WERI-Rb-1 (cell line): ENCODE data around the gene CDKAL1.

Source experiments
- DNase-seq: peaks from one replicate; pipeline ENCODE4 v3.0.0-alpha.2; 2020
- H3K27ac ChIP-seq: fragments of 250-450 bp; sonication (Bioruptor Pico); 2 replicates; pipeline ENCODE4 v1.5.1; 2020; ENCODE audit warnings: mild to moderate bottlenecking, moderate library complexity
- H3K27me3 ChIP-seq: fragments of 250-450 bp; sonication (Bioruptor Pico); 2 replicates; pipeline ENCODE4 v1.5.1; 2021; ENCODE audit warnings: mild to moderate bottlenecking, low read depth, moderate library complexity; ENCODE audit not compliant: insufficient read depth, severe bottlenecking
- H3K36me3 ChIP-seq: fragments of 250-450 bp; sonication (Bioruptor Pico); 2 replicates; pipeline ENCODE4 v1.5.1; 2020; ENCODE audit warnings: mild to moderate bottlenecking, moderate library complexity
- H3K4me3 ChIP-seq: 2 replicates; pipeline ENCODE4 v1.5.1; 2011; ENCODE audit warnings: low read depth, mild to moderate bottlenecking, control low read depth, low read length
- H3K9me3 ChIP-seq: fragments of 250-450 bp; sonication (Bioruptor Pico); 2 replicates; pipeline ENCODE4 v1.5.1; 2021; ENCODE audit warnings: mild to moderate bottlenecking, moderate library complexity; ENCODE audit not compliant: severe bottlenecking
- CTCF ChIP-seq: IDR thresholded peaks from 2 replicates; pipeline ENCODE4 v1.5.1; 2011; ENCODE audit warnings: low read depth, mild to moderate bottlenecking, control low read depth, inconsistent platforms, low read length

The CDKAL1 gene

GRCh38 chr6:20952699-20953474 lies 418.6 kb downstream of the CDKAL1 start:
- Histone ChIP-seq H3K36me3 (peaks cover 17% of the 10 kb centered on the region; the same call in 1 of the 2 replicates), H3K4me3 (no peak overlapping the region), H3K27ac (no peak overlapping the region), H3K27me3 (no peaks in the 10 kb centered on the region), H3K9me3 (no peaks in the 10 kb centered on the region)
- no peak for DNase-seq
- TF ChIP-seq CTCF, result no peak

- Histone ChIP-seq H3K4me3 (no peak overlapping the region), H3K36me3 (peaks cover 21% of the 10 kb centered on the region), H3K9me3 (no peaks in the 10 kb centered on the region), H3K27me3 (no peaks in the 10 kb centered on the region), H3K27ac (no peak overlapping the region)
- TF ChIP-seq CTCF, result no peak
- DNase-seq, result no peak
Observed at GRCh38 chr6:20954315-20954714, 420.1 kb downstream of the CDKAL1 start.

GRCh38 chr6:20955131-20955530 lies 420.9 kb downstream of the CDKAL1 start:
- Histone ChIP-seq H3K4me3 (no peak overlapping the region), H3K9me3 (no peaks in the 10 kb centered on the region), H3K27ac (no peak overlapping the region), H3K27me3 (no peaks in the 10 kb centered on the region), H3K36me3 (peaks cover 21% of the 10 kb centered on the region)
- no peak for DNase-seq
- TF ChIP-seq CTCF, result no peak

GRCh38 chr6:20955751-20956150 lies 421.5 kb downstream of the CDKAL1 start:
- peaks cover 21% of the 10 kb centered on the region for H3K36me3 ChIP-seq
- no peak for TF ChIP-seq CTCF

GRCh38 chr6:20960067-20960466 lies 425.8 kb downstream of the CDKAL1 start:
- no peak overlapping the region for H3K4me3 ChIP-seq
- H3K27ac ChIP-seq, result no peak overlapping the region
- no peaks in the 10 kb centered on the region for H3K9me3 ChIP-seq
- no peaks in the 10 kb centered on the region for H3K27me3 ChIP-seq
- DNase-seq, result no peak
- TF ChIP-seq CTCF, result no peak
- H3K36me3 ChIP-seq, result peaks cover 23% of the 10 kb centered on the region

More at GRCh38 chr6:20955751-20956150, 421.5 kb downstream of the CDKAL1 start:
- Histone ChIP-seq H3K9me3 (no peaks in the 10 kb centered on the region), H3K4me3 (no peak overlapping the region), H3K27ac (no peak overlapping the region), H3K27me3 (no peaks in the 10 kb centered on the region)
- DNase-seq, result no peak

- peaks cover 2% of the 10 kb centered on the region; the same call in 1 of the 2 replicates for H3K36me3 ChIP-seq
Observed at GRCh38 chr6:20965276-20965675, 431.0 kb downstream of the CDKAL1 start.

More at GRCh38 chr6:20965276-20965675, 431.0 kb downstream of the CDKAL1 start:
- no peaks in the 10 kb centered on the region for H3K27me3 ChIP-seq
- TF ChIP-seq CTCF, result no peak
- no peak overlapping the region for H3K4me3 ChIP-seq
- H3K27ac ChIP-seq, result no peak overlapping the region
- H3K9me3 ChIP-seq, result no peaks in the 10 kb centered on the region
- no peak for DNase-seq
